SIG-M5 treated with dmso at 0.1 percent for 504 hours (cell line): ENCODE measurements around the gene RAVER1.
"Not testable (repeated sequence)": the region's sequence is repeated elsewhere in the genome, so short reads cannot be mapped to it uniquely, and the experiment has no call there.

ENCODE experiments used
- DNase-seq: peaks from one replicate; lab custom pipeline; 2025; ENCODE audit not compliant: unreplicated experiment; lab: John Stamatoyannopoulos, UW

Gene RAVER1

DNA sequence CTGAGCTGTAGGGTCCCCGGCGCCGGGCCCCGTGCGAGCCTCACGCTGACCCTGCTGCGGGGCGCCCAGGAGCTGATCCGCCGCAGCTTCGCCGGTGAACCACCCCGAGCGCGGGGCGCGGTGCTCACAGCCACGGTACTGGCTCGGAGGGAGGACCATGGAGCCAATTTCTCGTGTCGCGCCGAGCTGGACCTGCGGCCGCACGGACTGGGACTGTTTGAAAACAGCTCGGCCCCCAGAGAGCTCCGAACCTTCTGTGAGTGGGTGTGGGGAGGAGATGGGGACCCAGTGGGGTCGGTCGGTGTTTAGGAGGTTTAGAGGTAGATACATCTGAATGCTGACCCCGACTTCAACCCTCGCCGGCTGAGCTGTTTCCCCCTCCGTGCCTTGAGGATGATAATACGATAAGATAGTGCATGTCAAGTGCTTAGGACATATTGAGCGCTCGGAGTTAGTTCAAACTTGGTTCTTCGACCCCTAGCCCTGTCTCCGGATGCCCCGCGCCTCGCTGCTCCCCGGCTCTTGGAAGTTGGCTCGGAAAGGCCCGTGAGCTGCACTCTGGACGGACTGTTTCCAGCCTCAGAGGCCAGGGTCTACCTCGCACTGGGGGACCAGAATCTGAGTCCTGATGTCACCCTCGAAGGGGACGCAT, 41.6 kb downstream of the RAVER1 start:
- no peak for DNase-seq

DNA sequence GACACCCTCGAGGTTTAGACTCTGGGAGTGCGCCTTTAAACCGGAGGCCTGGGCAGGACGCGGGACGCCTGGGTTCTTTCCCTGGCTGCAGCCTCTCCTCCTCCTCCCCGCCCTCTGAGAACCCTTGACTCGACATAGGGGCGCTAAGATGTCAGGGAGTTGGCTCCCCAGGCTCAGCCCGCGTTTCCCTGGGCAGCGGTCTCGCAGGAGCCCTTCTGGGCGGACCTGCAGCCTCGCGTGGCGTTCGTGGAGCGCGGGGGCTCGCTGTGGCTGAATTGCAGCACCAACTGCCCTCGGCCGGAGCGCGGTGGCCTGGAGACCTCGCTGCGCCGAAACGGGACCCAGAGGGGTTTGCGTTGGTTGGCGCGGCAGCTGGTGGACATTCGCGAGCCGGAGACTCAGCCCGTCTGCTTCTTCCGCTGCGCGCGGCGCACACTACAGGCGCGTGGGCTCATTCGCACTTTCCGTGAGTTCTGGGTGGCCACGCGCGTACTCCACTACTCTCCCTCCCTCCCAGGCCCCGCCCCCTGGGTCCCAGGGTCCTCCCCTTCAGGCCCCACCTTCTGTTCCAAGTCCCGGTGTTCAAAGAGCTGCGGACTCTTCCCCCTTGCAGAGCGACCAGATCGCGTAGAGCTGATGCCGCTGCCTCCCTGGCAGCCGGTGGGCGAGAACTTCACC, 42.3 kb downstream of the RAVER1 start:
- no peak for DNase-seq

DNA sequence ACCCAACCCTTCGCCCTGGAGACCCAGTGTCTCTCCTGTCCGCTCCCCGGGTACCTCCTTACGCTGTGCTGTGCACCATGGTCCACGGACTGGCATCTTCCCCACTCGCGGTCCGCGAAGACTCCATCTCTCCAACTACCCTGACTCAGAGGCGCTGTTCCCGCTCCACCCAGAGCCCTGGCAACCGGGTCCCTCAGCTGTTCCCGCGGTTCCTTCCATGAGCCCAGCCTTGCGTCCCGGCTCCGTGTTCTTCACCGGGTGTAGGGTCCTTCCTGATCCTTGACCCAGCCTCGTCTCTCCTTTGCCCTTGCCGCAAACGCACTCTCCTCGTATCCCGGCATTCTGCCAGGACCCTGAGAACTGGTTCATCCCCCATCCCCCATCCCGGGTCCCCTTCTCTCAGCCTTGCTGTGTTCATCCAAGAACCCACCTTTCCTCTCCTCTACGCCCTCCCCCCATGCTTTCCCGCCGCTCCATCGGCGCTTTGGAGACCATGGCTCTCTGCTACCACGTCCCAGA, 42.9 kb downstream of the RAVER1 start:
- no peak for DNase-seq

DNA sequence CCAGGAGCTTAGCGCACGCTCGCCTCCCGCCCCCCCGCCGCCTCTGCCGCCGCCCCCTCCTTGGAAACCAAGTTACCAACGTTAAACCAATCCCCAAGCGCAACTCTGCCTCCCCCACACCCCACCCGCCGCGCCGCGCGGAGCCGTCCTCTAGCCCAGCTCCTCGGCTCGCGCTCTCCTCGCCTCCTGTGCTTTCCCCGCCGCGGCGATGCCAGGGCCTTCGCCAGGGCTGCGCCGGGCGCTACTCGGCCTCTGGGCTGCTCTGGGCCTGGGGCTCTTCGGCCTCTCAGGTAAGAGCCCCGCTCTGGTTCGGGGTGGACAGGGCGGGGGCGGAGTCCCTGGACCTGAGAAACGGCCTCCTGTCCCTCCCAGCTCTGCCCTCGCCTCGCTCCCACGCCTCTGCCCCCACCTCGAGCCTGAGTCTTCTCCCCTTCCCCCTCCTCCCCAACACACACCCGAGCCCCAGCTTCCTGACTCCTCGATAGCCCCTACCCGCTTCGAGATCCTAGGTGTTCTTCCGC, 43.4 kb downstream of the RAVER1 start, which contains the start of gene ICAM5:
ICAM5 (plus strand) TSS at position 117 of the 521 bp plus-strand sequence; CDS start at position 209, 92 bp downstream.
- DNase-seq, result no peak

DNA sequence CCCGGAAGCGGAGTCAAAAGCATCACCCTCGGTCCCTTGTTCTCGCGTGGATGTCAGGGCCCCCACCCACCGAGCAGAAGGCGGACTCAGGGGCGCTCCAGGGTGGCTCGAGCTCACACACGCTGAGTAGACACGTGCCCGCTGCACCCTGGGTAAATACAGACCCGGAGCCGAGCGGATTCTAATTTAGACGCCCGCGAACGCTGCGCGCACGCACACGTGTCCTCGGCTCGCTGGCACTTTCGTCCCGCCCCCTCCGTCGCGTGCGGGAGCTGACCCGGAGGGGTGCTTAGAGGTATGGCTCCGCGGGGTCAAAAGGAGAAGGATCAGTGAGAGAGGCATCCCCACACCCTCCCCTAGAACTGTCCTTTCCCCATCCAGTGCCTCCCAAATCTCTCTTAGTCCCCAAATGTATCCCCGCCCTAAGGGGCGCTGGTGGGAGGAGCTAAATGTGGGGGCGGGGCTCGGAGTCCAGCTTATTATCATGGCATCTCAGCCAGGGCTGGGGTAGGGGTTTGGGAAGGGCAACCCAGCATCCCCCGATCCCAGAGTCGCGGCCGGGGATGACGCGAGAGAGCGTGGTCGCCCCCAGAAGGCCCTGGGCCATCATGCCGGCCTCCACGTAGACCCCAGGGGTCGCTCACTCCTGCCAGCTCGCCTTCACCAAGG, 44.0 kb downstream of the RAVER1 start:
- peak; percentile 37 for DNase-seq

DNA sequence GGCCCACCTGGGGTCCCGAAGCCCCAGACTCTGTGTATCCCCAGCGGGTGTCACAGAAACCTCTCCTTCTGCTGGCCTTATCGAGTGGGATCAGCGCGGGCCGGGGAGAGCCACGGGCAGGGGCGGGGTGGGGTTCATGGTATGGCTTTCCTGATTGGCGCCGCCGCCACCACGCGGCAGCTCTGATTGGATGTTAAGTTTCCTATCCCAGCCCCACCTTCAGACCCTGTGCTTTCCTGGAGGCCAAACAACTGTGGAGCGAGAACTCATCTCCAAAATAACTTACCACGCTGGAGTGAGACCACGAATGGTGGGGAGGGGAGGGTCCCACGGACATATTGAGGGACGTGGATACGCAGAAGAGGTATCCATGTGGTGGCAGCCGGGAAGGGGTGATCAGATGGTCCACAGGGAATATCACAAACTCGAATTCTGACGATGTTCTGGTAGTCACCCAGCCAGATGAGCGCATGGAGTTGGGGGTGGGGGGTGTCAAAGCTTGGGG, 44.6 kb downstream of the RAVER1 start:
- peak; percentile 26 for DNase-seq

DNA sequence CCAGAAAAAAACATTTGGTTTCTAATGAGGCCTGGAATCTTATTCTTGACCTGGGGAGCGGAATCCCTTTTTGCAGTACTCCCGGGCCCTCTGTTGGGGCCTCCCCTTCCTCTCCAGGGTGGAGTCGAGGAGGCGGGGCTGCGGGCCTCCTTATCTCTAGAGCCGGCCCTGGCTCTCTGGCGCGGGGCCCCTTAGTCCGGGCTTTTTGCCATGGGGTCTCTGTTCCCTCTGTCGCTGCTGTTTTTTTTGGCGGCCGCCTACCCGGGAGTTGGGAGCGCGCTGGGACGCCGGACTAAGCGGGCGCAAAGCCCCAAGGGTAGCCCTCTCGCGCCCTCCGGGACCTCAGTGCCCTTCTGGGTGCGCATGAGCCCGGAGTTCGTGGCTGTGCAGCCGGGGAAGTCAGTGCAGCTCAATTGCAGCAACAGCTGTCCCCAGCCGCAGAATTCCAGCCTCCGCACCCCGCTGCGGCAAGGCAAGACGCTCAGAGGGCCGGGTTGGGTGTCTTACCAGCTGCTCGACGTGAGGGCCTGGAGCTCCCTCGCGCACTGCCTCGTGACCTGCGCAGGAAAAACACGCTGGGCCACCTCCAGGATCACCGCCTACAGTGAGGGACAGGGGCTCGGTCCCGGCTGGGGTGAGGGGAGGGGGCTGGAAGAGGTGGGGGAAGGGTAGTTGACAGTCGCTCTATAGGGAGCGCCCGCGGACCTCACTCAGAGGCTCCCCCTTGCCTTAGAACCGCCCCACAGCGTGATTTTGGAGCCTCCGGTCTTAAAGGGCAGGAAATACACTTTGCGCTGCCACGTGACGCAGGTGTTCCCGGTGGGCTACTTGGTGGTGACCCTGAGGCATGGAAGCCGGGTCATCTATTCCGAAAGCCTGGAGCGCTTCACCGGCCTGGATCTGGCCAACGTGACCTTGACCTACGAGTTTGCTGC, 46.3 kb downstream of the RAVER1 start, which contains the start of gene ICAM4:
ICAM4 (plus strand) TSS at position 153 of the 935 bp plus-strand sequence; CDS start at position 211, 58 bp downstream.
- peak; percentile 72 for DNase-seq

DNA sequence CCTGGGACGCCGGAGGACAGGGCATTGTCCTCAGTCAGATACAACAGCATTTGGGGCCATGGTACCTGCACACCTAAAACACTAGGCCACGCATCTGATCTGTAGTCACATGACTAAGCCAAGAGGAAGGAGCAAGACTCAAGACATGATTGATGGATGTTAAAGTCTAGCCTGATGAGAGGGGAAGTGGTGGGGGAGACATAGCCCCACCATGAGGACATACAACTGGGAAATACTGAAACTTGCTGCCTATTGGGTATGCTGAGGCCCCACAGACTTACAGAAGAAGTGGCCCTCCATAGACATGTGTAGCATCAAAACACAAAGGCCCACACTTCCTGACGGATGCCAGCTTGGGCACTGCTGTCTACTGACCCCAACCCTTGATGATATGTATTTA, 47.9 kb downstream of the RAVER1 start:
- DNase-seq, result no peak

DNA sequence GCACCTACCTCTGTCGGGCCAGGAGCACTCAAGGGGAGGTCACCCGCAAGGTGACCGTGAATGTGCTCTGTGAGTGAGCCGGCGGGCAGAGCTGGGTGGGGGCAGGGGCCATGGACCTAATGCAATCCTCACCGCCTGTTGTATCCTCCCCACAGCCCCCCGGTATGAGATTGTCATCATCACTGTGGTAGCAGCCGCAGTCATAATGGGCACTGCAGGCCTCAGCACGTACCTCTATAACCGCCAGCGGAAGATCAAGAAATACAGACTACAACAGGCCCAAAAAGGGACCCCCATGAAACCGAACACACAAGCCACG, 48.4 kb downstream of the RAVER1 start:
- no peak for DNase-seq

DNA sequence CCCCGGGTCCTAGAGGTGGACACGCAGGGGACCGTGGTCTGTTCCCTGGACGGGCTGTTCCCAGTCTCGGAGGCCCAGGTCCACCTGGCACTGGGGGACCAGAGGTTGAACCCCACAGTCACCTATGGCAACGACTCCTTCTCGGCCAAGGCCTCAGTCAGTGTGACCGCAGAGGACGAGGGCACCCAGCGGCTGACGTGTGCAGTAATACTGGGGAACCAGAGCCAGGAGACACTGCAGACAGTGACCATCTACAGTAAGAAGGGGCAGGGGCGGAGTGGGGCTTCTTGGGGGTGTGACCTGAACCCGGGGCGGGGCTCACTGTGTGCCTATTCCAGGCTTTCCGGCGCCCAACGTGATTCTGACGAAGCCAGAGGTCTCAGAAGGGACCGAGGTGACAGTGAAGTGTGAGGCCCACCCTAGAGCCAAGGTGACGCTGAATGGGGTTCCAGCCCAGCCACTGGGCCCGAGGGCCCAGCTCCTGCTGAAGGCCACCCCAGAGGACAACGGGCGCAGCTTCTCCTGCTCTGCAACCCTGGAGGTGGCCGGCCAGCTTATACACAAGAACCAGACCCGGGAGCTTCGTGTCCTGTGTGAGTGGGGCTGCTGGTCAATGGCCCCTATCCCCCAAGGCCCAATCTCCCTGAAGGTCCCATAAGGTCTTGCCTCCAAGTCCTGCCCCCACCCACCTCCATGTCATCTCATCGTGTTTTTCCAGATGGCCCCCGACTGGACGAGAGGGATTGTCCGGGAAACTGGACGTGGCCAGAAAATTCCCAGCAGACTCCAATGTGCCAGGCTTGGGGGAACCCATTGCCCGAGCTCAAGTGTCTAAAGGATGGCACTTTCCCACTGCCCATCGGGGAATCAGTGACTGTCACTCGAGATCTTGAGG, 49.0 kb downstream of the RAVER1 start:
- DNase-seq, result no peak

DNA sequence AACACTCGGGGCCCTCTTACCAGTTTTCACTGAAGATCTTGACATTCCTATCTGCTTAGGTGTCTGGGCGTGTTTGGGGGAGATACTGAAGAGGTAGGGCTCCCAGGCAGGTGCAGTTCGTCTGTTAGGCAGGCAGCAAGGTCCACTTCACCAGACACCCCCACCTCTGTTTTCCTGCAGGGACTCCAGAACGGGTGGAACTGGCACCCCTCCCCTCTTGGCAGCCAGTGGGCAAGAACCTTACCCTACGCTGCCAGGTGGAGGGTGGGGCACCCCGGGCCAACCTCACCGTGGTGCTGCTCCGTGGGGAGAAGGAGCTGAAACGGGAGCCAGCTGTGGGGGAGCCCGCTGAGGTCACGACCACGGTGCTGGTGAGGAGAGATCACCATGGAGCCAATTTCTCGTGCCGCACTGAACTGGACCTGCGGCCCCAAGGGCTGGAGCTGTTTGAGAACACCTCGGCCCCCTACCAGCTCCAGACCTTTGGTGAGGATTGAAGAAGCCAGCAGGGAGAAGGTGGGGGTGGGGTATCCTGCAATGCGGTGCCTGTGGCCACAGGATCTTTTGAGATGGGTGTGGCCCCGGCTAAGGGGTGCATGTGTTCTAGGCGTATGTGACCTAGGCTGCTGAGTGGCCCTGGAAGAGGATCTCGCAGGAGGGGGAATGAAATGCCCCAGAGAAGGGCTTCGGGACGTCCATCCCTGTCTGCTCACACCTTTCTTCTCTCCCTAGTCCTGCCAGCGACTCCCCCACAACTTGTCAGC, 49.8 kb downstream of the RAVER1 start:
- DNase-seq, result no peak

DNA sequence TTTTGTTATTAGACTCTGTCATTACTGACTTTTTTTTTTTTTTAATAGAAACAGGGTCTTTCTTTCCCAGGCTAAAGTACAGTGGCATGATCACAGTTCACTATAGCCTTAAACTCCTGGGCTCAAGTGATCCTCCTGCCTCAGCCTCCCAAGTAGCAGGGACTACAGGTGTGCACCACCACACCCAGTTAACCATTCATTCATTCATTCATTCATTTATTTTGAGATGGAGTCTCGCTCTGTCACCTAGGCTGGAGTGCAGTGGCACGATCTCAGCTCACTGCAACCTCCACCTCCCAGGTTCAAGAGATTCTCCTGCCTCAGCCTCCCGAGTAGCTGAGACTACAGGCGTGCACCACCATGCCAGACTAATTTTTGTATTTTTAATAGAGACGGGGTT, 51.3 kb downstream of the RAVER1 start:
- DNase-seq, result not testable (repeated sequence)

DNA sequence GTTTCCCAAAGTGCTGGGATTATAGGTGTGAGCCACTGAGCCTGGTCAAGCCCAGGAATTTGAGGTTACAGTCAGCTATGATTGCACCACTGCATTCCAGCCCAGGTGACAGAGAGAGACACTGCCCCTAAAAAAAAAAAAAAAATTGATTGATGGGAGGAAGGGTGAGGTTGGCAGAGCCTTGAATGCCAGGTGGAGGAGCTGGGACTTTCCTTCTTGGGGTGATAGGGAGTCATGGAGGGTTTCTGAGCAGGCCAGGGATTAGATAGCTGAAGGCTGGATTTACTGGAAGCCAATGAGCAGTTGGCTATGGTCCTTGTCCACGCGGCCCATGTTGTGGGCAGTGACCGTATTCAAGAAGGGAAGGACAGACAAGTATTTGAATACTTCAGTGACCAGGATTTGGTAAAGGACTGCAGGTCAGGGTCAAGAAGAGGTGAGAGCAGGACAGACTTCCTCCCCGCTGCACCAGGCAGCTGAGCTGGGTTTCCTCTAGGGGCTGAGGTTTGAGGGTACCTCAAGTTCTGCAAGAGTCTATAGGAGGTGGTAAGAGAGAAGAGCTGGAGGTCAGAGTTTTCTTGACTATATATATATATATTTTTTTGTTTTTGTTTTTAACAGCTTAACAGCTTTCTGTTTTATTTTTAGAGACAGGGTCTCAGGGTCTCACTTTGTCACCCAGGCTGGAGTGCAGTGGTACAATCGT, 53.4 kb downstream of the RAVER1 start:
- DNase-seq, result no peak

DNA sequence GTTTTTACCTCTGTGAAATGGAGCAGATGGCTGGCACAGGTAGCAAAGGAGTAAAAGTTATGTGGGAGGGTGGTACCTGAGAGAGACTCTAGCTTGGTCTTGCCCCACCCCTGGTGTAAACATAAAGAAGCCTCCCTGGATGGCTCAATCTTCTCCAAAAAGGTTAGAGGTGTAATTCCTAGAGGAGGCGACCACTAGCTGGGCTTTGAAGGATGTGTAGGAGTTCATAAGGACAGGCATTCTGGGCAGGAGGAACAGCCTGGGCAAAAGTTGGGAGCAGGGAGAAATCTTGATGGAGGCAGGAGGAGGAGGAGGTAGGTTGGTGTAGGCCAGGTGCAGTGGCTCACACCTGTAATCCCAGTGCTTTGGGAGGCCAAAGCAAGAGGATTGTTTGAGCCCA, 54.4 kb downstream of the RAVER1 start:
- DNase-seq, result no peak

DNA sequence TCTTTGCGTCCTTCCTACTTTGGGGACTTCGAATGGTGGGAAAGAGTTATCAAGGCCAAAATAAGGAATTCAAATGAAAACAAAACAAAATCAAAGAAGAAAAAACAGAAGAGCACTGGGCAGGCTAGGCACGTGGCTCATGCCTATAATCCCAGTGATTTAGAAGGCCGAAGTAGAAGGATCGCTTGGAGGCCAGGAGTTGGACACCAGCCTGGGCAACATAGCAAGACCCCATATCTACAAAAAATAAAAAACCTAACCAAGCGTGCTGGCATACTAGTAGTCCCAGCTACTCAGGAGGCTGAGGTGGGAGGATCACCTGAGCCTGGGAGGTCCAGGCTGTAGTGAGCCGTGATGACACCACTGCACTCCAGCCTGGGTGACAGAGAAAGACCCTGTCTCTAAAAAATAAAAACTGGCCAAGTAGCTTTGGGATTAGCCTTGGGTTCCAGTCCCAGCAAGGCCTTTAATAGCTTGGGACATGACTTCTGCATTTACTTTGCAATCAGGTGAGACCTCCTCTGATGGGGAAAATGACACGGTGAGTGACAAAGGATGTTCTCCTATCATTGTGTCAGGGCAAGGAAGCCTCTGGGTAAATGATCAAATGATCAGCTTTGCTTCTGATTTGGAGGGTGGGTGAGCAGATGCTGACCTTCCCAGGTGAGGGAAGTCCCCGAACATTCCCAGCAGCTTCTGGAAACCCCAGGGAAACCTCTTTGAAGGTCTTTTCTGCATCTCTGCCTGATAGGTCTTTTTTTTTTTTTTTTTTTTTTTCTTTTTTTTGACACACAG, 55.3 kb downstream of the RAVER1 start:
- DNase-seq, result no peak

DNA sequence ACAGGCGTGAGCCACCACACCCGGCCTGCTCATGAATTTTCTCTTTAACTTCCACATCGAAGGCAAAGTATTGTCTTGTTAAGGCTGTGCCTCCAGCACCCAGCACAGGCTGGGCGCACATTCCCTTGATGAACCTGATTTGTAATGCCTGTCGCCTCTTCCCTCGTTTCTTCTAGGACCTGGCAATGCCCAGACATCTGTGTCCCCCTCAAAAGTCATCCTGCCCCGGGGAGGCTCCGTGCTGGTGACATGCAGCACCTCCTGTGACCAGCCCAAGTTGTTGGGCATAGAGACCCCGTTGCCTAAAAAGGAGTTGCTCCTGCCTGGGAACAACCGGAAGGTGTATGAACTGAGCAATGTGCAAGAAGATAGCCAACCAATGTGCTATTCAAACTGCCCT, 58.7 kb downstream of the RAVER1 start:
- no peak for DNase-seq

DNA sequence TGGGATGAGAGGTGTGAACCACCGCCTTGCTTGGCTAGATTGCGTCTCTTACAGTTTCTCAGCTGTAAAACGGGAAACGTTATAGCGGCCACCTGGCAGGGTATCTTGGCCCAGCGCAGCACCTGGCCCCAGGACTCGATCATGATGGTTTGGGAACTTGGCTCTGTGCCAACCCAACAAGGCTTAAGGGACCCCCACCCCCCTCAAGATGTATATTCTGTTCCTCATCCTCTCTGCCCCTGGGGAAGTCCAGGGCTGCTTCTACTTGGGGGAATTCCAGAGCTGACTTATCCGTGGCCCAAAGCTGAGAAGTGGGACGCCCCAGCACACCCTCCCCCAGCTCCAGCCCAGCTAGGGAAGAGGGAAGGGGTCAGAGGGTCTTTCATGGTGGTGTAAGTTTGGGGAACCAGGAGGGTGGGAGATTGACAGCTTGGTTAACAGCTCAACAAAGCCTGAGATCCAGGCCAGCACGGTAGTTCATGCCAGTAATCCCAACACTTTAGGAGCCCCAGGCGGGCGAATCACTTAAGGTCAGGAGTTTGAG, 61.7 kb downstream of the RAVER1 start:
- DNase-seq, result no peak
